ENCODE results near the gene GFAP. TPM values are rescaled to one million over a fixed set of nuclear protein-coding genes. Genes with fewer than 3 reads are reported as not detected.

The GFAP gene
- total RNA-seq (2021): not detected in 2 replicates
- Bru-seq, nascent RNA: not detected
- BruChase-seq, experiment 1, labeled RNA remaining after a 2-hour chase: percentile 10 among the genes with signal in this experiment
- BruChase-seq, experiment 2, labeled RNA remaining after a 6-hour chase: not detected
- long read RNA-seq: 0 reads

DNA sequence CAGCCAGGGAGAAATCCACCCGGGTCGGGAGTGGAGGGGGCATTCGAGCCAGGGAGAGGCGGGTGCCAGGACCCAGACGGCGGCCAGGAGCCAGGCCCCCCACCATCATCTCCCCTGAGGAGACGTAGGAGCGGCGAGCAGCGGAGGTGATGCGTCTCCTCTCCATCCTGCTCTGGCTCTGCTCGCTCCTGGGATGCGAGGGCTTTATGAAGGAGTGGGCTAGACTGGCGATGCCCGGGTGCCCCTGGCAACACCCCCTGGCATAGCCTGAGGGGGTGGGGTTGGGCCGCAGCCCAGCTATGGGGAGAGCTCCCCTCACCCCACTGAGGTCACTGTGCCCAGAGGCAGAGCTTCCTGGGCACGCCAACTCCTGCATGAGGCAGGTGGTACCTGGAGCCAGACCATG, at the start of gene GFAP:
GFAP (minus strand) TSS at position 180 of the 406 bp plus-strand sequence; CDS start at position 166, 14 bp downstream.
- Histone ChIP-seq H3K4me1 (ENCODE audit: insufficient read depth, low read length, poor library complexity, severe bottlenecking) (no peaks in the 10 kb centered on the region), H3K4me3 (ENCODE audit: low read depth, low read length, poor library complexity, severe bottlenecking) (no peak within 1 kb of the TSS), H3K36me3 (ENCODE audit: insufficient read depth, low read length, poor library complexity, severe bottlenecking) (no peaks in the 10 kb centered on the region), H3K27me3 (replicated peaks; ENCODE audit: insufficient read depth, low read depth, low read length, poor library complexity) (no peaks in the 10 kb centered on the region), H3K9me3 (ENCODE audit: low read depth, low read length, poor library complexity, severe bottlenecking) (no peaks in the 10 kb centered on the region), H3K27ac (ENCODE audit: low read depth, low read length, poor library complexity, severe bottlenecking) (no peak within 1 kb of the TSS)
- TF ChIP-seq EZH2 (IDR thresholded peaks at IDR 0.05; ENCODE audit: borderline replicate concordance, low read depth, low read length, poor library complexity, severe bottlenecking): no peak
- TF ChIP-seq, protein P1, sequence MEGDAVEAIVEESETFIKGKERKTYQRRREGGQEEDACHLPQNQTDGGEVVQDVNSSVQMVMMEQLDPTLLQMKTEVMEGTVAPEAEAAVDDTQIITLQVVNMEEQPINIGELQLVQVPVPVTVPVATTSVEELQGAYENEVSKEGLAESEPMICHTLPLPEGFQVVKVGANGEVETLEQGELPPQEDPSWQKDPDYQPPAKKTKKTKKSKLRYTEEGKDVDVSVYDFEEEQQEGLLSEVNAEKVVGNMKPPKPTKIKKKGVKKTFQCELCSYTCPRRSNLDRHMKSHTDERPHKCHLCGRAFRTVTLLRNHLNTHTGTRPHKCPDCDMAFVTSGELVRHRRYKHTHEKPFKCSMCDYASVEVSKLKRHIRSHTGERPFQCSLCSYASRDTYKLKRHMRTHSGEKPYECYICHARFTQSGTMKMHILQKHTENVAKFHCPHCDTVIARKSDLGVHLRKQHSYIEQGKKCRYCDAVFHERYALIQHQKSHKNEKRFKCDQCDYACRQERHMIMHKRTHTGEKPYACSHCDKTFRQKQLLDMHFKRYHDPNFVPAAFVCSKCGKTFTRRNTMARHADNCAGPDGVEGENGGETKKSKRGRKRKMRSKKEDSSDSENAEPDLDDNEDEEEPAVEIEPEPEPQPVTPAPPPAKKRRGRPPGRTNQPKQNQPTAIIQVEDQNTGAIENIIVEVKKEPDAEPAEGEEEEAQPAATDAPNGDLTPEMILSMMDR (conservative IDR thresholded peaks at IDR 0.05; ENCODE audit: low read depth, low read length): no peak
- DNase-seq (ENCODE audit: low spot score): no peak
- no TSS peak for BruUV-seq (replicated peaks)
- ChIA-PET CTCF (no interaction called here), POLR2A (ENCODE audit: low non-redundant PET) (no interaction called here)
- intact Hi-C loops (cut with micrococcal nuclease; ENCODE audit: unreplicated experiment): no loop called here

DNA sequence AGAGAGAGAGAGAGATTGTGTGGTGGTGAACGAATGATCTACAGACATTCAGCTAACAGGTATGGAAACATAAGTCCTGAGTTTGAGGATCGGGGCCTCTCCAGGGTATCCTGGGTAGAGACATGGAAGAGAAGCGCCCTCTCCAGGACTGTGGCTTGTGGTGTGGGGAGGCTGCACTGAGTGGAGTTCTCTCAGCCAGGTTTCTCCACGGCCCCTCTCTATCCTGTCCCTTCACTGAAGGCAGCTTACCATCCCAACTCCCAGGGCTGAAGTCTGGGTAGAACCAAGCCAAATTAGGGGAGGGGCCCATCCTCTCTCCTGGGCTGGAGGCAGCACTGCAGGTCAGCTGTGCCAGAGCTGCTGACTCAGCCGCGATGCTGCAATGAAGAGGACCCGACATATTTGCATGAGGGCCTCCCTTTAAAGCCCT, 46.6 kb upstream of the GFAP start:
- intact Hi-C loops (cut with micrococcal nuclease; ENCODE audit: unreplicated experiment): no loop called here
- BruUV-seq (replicated peaks): no TSS peak
- no peak for TF ChIP-seq EZH2 (IDR thresholded peaks at IDR 0.05; ENCODE audit: borderline replicate concordance, low read depth, low read length, poor library complexity, severe bottlenecking)
- TF ChIP-seq, protein P1 (conservative IDR thresholded peaks at IDR 0.05; ENCODE audit: low read depth, low read length): no peak
- ChIA-PET CTCF (no interaction called here), POLR2A (ENCODE audit: low non-redundant PET) (no interaction called here)
- DNase-seq (ENCODE audit: low spot score): no peak
- Histone ChIP-seq H3K4me1 (ENCODE audit: insufficient read depth, low read length, poor library complexity, severe bottlenecking) (no peaks in the 10 kb centered on the region), H3K36me3 (ENCODE audit: insufficient read depth, low read length, poor library complexity, severe bottlenecking) (no peaks in the 10 kb centered on the region), H3K27ac (ENCODE audit: low read depth, low read length, poor library complexity, severe bottlenecking) (no peak overlapping the region), H3K27me3 (replicated peaks; ENCODE audit: insufficient read depth, low read depth, low read length, poor library complexity) (no peaks in the 10 kb centered on the region), H3K4me3 (ENCODE audit: low read depth, low read length, poor library complexity, severe bottlenecking) (no peak overlapping the region), H3K9me3 (ENCODE audit: low read depth, low read length, poor library complexity, severe bottlenecking) (no peaks in the 10 kb centered on the region)

DNA sequence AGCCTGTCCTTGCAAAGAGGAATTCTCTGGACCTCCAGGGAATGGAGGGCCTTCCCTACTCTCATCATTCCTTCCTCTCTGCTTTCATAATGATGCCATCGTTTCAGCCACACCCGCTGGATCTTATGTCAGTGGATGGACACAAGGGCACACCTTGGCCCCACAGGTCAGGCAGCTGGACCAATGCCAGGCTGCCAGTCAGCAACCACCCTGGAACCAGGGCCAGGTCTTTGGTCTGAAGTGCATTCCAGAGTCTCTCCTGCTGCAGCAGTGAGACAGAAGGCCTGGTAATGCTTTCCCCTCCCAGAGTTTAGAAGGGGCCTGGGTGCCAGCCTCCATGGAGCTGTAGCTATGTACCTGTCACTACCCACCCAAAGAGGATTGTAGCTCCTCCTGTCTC, 45.4 kb upstream of the GFAP start:
- TF ChIP-seq, protein P1 (conservative IDR thresholded peaks at IDR 0.05; ENCODE audit: low read depth, low read length): no peak
- no peak for TF ChIP-seq EZH2 (IDR thresholded peaks at IDR 0.05; ENCODE audit: borderline replicate concordance, low read depth, low read length, poor library complexity, severe bottlenecking)
- Histone ChIP-seq H3K4me1 (ENCODE audit: insufficient read depth, low read length, poor library complexity, severe bottlenecking) (no peaks in the 10 kb centered on the region), H3K27me3 (replicated peaks; ENCODE audit: insufficient read depth, low read depth, low read length, poor library complexity) (no peaks in the 10 kb centered on the region), H3K4me3 (ENCODE audit: low read depth, low read length, poor library complexity, severe bottlenecking) (no peak overlapping the region), H3K36me3 (ENCODE audit: insufficient read depth, low read length, poor library complexity, severe bottlenecking) (no peaks in the 10 kb centered on the region), H3K27ac (ENCODE audit: low read depth, low read length, poor library complexity, severe bottlenecking) (no peak overlapping the region), H3K9me3 (ENCODE audit: low read depth, low read length, poor library complexity, severe bottlenecking) (no peaks in the 10 kb centered on the region)
- POLR2A ChIA-PET (ENCODE audit: low non-redundant PET): no interaction called here
- CTCF ChIA-PET: no interaction called here
- no peak for DNase-seq (ENCODE audit: low spot score)
- intact Hi-C loops (cut with micrococcal nuclease; ENCODE audit: unreplicated experiment): no loop called here
- no TSS peak for BruUV-seq (replicated peaks)
